HK-2 (cell line): ENCODE data around the gene KLRF1.
"Not testable (repeated sequence)": the region's sequence is repeated elsewhere in the genome, so short reads cannot be mapped to it uniquely, and the experiment has no call there.

Experiments used
- DNase-seq: peaks from one replicate; pipeline ENCODE4 v3.0.0-alpha.2; 2018; ENCODE audit not compliant: unreplicated experiment

The KLRF1 gene

DNA sequence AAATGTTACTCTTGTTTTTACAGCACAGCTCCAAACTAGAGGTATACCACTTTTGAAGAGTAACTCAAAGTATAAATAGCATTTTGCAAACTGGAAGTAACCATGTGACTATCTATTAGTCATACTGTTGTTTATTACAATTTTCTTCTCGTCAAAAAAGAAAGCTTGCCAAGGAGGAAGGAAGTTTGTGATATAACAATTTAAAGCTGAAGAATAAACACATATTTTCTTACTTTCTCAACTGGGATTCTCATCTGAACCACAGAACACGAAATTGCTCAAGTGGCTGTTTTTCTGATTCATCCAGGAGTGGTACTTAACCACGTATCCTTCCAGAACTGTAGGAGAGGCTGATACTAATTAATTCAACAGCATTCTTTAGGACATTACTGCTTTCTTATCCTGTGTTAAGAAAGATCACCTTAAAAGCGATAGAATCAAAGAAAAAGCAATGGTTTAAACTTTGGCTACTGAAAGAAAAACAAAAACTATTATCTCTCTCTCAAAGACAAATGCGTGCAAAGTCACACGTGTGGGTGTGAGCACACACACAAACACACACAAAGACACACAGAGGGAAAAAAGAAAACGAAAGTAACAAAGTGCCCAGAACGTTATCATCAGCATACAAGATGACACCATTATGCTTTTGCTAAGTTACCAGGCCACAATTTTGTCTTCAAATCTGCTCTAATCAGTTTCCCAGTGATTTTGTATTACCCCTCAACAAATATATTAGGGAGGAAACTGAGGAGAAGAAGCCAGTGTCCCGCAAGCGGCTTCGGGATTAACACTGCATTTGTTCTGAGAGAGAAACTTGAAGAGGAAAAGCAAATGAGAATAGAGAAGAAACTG lies 42.3 kb downstream of the KLRF1 start, which contains the start of gene CLEC2B:
CLEC2B (minus strand) TSS at position 48 of the 855 bp plus-strand sequence.
- DNase-seq = no peak

DNA sequence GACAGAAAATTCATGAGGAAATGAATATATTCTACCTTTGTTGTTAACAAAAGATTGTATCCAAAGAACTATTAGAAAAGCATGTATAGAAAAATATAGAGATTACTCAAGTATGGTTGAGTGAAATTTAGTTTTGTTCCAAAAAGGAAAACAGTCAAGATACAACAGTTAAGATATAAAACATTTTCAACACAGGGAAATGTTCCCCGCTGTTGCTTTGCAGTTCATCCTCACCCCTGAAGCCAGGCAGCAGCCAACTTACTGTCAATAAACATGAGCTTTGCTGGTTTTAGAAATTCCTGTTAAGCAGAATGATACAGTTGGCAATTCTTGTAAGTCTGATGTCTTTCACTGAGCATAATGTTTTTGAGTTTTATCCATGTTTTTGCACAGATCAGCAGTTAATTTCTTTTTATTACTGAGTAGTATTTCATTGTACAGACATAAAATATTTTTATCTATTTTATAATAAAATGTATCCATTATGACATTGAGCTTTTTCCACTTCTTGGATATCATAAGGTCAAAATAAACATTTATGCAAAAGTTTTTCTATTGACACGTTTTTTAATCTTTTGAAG lies 43.1 kb downstream of the KLRF1 start:
- no peak for DNase-seq

DNA sequence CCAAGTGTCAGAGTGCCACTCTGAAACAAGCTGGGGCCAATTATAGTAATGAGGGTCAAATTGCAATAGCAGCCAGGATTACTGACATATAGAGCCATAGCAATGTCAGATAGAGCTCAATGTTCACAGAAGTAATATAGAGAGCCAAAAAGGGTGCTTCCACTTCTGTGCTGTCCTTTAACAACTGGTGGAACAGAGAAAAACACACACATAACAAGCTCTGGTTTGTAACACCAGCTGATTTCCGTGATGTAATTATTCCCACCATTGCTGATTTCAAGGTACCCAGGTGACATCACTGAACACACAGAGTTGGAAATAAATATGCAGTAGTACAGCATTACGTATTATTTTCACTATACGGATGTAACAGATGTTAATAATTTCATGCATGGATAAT lies 44.9 kb downstream of the KLRF1 start:
- no peak for DNase-seq

DNA sequence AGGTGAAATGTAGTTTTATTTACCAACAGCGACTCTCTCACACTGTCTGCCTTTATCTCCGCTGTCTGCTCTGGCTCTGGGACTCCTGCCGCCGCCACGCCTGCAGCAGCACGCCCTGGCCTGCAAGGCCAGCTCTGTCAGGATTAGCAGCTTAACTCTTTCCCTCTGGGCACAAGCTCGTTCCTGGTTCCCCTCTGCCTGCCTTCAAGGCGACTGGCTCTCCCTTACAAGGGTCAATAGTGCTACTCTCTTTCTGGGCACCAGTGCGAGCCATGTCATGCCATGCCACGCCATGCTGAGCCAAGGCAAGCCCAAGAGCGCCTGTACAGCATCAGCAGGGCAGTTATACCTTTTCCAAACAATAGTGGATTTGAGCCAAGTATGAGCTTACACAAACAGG lies 45.5 kb downstream of the KLRF1 start:
- no peak for DNase-seq

DNA sequence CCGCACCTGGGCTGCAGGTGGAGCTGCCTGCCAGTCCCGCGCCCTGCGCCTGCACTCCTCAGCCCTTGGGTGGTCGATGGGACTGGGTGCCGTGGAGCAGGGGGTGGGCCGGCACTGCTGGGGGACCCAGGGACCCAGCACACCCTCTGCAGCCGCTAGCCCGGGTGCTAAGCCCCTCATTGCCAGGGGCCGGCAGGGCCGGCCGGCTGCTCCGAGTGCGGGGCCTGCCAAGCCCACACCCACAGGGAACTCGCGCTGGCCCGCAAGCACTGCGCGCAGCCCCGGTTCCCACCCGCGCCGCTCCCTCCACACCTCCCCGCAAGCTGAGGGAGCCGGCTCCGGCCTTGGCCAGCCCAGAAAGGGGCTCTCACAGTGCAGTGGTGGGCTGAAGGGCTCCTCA lies 48.8 kb downstream of the KLRF1 start:
- not testable (repeated sequence) for DNase-seq

DNA sequence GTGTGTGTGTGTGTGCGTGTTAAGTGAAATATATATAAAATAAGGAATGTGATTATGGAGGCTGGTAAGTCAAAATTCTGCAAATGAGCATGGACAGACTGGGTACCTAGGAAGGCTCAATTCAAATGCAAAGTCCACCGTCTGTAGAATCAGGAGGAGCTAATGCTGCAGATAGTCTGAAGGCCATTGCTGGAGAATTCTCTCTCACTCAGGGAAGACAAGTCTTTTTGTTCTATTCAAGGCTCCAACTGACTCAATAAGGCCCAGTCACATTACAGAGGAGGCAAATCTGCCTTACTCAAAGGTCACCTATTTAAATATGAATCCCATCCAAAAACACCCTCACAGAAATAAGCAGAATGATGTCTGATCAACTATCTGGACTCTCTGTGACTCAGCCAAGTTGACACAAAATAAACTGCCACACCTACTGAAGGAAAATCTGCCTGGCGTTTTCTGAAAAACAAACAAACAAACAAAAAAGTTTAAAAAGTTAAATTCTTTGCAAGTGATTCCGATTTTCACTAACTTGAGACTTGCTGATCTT lies 53.3 kb downstream of the KLRF1 start:
- no peak for DNase-seq

DNA sequence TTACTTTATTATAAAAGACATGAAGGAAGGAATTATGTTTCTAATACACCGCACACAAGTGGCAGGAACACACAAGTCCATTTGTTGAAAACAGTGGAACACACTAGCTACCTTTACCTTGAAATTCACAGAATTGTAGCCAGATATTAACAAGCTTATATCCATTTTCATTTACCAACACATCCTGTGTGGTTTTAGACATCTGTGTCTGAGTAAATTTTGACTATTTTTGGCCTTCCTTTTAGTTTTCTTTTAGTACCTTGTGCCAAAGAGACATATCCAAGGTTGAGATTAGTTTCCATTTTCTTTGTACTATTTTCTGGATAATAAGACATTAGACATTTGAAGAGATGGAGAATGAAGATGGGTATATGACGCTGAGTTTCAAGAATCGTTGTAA lies 54.0 kb downstream of the KLRF1 start, which contains the start of gene KLRF2:
KLRF2 (plus strand) TSS at position 244 of the 400 bp plus-strand sequence; CDS start at position 351, 107 bp downstream.
- no peak for DNase-seq

GRCh38 chr12:9881988-9882387 lies 54.7 kb downstream of the KLRF1 start:
- DNase-seq = no peak

GRCh38 chr12:9883175-9883574 lies 55.9 kb downstream of the KLRF1 start:
- DNase-seq = no peak

- no peak for DNase-seq
Measured at GRCh38 chr12:9888665-9889273, 61.5 kb downstream of the KLRF1 start.
